Ishikawa (cell line): ENCODE data around the gene PPP6R3.
A peak's percentile ranks its signal among the peaks of the same experiment; 100 is the strongest.

Experiments used
- CEBPB ChIP-seq: IDR thresholded peaks from 2 replicates; pipeline ENCODE4 v1.6.1; 2012
- CREB1 ChIP-seq: IDR thresholded peaks from 2 replicates; pipeline ENCODE4 v1.6.1; 2012; ENCODE audit warnings: low read depth
- EGR1 ChIP-seq: IDR thresholded peaks from 2 replicates; pipeline ENCODE4 v1.6.1; 2012
- EP300 ChIP-seq: IDR thresholded peaks from 2 replicates; pipeline ENCODE4 v1.6.1; 2012; ENCODE audit warnings: borderline replicate concordance
- FOXM1 ChIP-seq: IDR thresholded peaks from 2 replicates; pipeline ENCODE4 v1.6.1; 2012; ENCODE audit warnings: low read depth, borderline replicate concordance
- MAX ChIP-seq: IDR thresholded peaks from 2 replicates; pipeline ENCODE4 v1.6.1; 2012
- NFIC ChIP-seq: IDR thresholded peaks from 2 replicates; pipeline ENCODE4 v1.6.1; 2012
- RAD21 ChIP-seq: IDR thresholded peaks from 2 replicates; pipeline ENCODE4 v1.6.1; 2012; ENCODE audit warnings: low read depth
- REST ChIP-seq: IDR thresholded peaks from 2 replicates; pipeline ENCODE4 v1.6.1; 2012; ENCODE audit warnings: low read depth, mild to moderate bottlenecking
- TAF1 ChIP-seq: IDR thresholded peaks from 2 replicates; pipeline ENCODE4 v1.6.1; 2012; ENCODE audit warnings: low read depth, mild to moderate bottlenecking
- TCF12 ChIP-seq: IDR thresholded peaks from 2 replicates; pipeline ENCODE4 v1.6.1; 2012; ENCODE audit warnings: low read depth
- TEAD4 ChIP-seq: IDR thresholded peaks from 2 replicates; pipeline ENCODE4 v1.6.1; 2012
- YY1 ChIP-seq: IDR thresholded peaks from 2 replicates; pipeline ENCODE4 v1.6.1; 2012; ENCODE audit warnings: low read depth
- ZBTB7A ChIP-seq: IDR thresholded peaks from 2 replicates; pipeline ENCODE4 v1.6.1; 2012; ENCODE audit warnings: low read depth
- TF ChIP-seq, protein P1 (sequence below): IDR thresholded peaks from 2 replicates; pipeline ENCODE4 v1.6.1; 2012

Gene PPP6R3

DNA sequence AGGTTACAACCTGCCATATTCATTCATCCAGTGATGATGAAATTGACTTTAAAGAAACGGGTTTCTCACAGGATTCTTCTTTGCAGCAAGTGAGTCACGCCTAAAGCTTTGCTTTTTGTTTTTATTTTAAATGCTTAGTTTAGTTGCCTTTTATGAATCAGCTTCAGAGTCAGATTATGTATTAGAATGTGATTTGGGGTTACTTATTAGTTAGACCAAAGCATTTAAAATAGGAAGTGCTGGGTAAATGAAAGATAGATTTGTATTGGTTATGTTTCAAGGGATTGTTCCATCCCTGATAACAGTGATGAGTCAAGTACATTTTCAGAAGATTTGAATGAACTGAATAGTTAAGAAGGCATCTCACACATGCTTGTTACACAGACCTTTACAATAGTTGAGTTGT is 122.5 kb downstream of the PPP6R3 start:
- no peak for TF ChIP-seq FOXM1
- TF ChIP-seq MAX, result no peak
- no peak for TF ChIP-seq TEAD4
- no peak for TF ChIP-seq RAD21
- no peak for TF ChIP-seq TCF12
- no peak for TF ChIP-seq CEBPB
- no peak for TF ChIP-seq REST
- no peak for TF ChIP-seq YY1
- TF ChIP-seq, protein P1, sequence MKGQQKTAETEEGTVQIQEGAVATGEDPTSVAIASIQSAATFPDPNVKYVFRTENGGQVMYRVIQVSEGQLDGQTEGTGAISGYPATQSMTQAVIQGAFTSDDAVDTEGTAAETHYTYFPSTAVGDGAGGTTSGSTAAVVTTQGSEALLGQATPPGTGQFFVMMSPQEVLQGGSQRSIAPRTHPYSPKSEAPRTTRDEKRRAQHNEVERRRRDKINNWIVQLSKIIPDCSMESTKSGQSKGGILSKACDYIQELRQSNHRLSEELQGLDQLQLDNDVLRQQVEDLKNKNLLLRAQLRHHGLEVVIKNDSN, result no peak
- TF ChIP-seq CREB1, result no peak
- TF ChIP-seq EGR1, result no peak
- TF ChIP-seq TAF1, result no peak
- TF ChIP-seq NFIC, result no peak

DNA sequence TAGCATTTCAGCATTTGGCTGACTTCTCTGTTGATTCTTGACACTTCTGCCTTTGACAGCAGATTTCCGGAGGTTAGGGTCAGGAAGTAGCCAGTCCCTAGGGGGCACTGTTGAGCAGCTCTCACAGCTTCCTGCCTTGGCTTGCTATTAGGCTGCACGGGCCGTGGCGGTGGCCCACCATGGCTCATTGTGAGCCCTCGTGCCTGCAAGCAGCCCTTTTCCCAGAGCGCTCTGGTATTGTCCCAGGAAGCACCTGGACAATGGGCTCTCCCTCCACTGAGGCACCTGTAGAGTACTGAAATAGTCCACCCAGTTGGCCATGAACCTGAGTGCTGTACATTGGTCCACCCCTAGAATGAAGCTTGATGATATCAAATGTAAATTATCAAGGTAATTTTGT is 123.5 kb downstream of the PPP6R3 start:
- peak; percentile 44; the same call in 1 of the 2 replicates for TF ChIP-seq RAD21
- TF ChIP-seq TAF1, result no peak
- TF ChIP-seq YY1, result no peak
- TF ChIP-seq TCF12, result no peak
- TF ChIP-seq CREB1, result no peak
- TF ChIP-seq NFIC, result no peak

DNA sequence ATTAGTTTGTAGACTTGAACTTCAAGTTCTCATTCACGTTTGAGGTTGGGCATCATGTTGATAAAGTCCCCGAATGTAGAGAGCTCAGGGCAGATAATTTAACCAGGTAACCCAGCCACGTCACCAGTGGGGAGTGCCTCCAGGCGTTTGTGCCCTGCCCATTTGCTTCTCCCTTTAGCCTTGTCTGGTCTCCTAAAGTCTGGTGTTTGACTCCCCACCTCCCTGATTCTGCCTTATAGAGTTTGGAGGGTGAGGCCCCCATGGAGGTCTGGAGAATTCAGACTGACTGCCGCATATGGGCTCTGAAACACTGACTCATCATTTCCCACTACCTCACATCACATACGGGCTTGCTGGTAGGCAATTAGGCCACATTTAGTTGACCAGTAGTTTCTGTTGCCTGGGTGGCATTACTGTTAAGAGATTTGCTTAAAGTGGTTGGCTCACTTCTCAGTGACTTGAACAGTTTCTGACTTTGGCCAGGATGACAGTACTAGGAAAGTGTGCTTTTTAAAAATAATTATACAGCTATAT is 124.5 kb downstream of the PPP6R3 start:
- TF ChIP-seq MAX (no peak), RAD21 (no peak), CEBPB (no peak), EGR1 (no peak), ZBTB7A (no peak), TEAD4 (no peak), REST (no peak), TCF12 (no peak), CREB1 (no peak), EP300 (no peak), NFIC (no peak)
- TF ChIP-seq, protein P1, result no peak

DNA sequence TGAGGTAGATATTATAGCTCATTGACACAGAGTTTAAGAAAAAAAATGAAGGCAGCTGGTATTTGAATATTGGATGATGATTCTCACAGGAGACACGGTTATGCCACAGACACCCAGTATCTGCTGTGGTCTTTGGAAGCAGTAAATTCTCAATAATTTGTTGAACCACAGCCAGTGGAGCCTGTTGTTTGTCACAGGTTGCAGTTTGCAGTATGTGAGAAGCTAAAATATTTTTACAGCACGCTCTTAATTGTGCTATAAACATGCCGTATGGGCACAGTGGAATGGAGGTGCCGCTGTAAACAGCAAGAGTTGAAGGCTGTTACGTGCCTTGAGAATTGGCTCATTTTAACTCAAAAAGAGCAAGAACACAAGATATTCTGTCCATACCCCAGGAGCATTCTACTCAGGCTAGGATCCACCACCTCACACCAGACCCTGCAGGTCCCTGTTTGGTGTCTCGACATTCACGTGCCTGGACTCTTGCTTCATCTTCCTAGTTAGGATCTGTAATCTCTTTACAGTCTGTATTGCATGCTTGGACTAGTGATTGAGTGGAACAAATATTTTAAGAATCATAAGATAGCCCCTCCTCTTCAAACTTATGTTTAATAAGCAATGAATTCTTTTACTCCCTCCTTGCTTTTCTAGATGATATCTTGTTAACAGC is 129.1 kb downstream of the PPP6R3 start:
- TF ChIP-seq RAD21, result no peak
- TF ChIP-seq CREB1, result no peak
- no peak for TF ChIP-seq TEAD4
- TF ChIP-seq, protein P1, result no peak
- TF ChIP-seq MAX, result no peak
- no peak for TF ChIP-seq FOXM1
- TF ChIP-seq YY1, result no peak
- TF ChIP-seq NFIC, result no peak
- TF ChIP-seq CEBPB, result no peak
- no peak for TF ChIP-seq REST
- no peak for TF ChIP-seq ZBTB7A
- no peak for TF ChIP-seq TAF1
- no peak for TF ChIP-seq EP300
- TF ChIP-seq TCF12, result no peak
